Activated naive CD8-positive, alpha-beta T cell treated with anti-CD3 and anti-CD28 coated beads, Interleukin-2, amount 50 U/mL, for 24 hours (primary cell): Measurements from ENCODE around the gene UBAC2.

Experiments used
- ATAC-seq: fragments of 150-1000 bp; cut with Tn5 transposase; one replicate; pipeline ENCODE4 v1.10.0; 2021
- DNase-seq: peaks from one replicate; pipeline ENCODE4 v3.0.0; 2021
- H3K27ac Mint-ChIP-seq: one replicate; pipeline ENCODE4 v1.8.0; 2021; ENCODE audit warnings: mild to moderate bottlenecking, mixed read lengths
- H3K27me3 Mint-ChIP-seq: one replicate; pipeline ENCODE4 v1.8.0; 2021; ENCODE audit warnings: mixed read lengths
- H3K36me3 Mint-ChIP-seq: one replicate; pipeline ENCODE4 v1.8.0; 2021; ENCODE audit warnings: low read depth, mixed read lengths
- H3K4me1 Mint-ChIP-seq: one replicate; pipeline ENCODE4 v1.8.0; 2021; ENCODE audit warnings: mixed read lengths
- H3K4me3 Mint-ChIP-seq: one replicate; pipeline ENCODE4 v1.8.0; 2021; ENCODE audit warnings: mild to moderate bottlenecking, moderate library complexity, mixed read lengths
- H3K9me3 Mint-ChIP-seq: one replicate; pipeline ENCODE4 v1.8.0; 2021; ENCODE audit warnings: mixed read lengths

The UBAC2 gene

DNA sequence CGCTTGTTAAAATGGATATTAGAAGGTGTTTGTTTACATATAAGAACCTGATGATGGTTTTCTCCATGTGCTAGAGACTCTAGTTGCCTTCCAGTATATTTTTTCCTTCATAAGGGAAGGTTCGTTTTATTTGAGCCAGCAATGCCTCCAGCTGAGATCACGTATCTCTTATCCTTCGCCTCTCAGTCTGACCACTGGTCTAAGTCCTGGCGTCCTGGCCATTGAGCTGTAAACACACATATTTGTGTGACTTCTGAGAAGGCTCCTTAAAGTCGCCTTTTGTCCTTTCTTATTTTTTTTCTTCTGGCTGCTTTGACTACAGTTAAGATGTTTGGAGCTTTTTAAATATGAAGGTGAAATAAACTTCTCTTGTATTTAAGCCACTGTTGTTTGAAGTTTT is 130.3 kb downstream of the UBAC2 start:
- no peak for ATAC-seq
- H3K27me3 Mint-ChIP-seq = no peaks in the 10 kb centered on the region
- peaks cover 71% of the 10 kb centered on the region for H3K4me1 Mint-ChIP-seq
- H3K4me3 Mint-ChIP-seq = no peak overlapping the region
- H3K36me3 Mint-ChIP-seq = peaks cover 60% of the 10 kb centered on the region
- peak overlapping the region; percentile 78 for H3K27ac Mint-ChIP-seq
- no peaks in the 10 kb centered on the region for H3K9me3 Mint-ChIP-seq
- DNase-seq = no peak

DNA sequence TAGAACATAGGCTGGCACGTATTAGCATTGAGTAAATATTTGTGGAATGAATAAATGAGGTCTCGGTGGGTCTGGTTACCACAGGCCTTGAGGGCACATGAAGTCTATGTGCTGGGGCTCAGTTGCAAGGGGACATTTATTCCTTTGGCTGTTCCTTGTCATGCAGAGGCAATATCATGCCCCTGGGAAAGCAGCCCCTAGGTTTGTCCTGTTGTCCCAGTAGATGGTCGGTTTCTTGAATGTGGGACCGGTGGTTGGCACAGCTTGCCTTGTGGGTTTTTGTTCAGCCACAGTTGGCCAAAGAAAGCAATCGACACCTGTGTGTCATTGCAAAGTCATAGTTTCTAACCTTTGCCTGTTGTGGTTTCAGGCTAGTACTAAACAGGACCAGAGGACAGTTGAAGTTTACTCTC is 131.2 kb downstream of the UBAC2 start:
- Mint-ChIP-seq H3K27me3 (no peaks in the 10 kb centered on the region), H3K27ac (peak overlapping the region; percentile 78), H3K4me3 (peak overlapping the region; percentile 22), H3K9me3 (no peaks in the 10 kb centered on the region), H3K36me3 (peaks cover 66% of the 10 kb centered on the region), H3K4me1 (peaks cover 69% of the 10 kb centered on the region)
- DNase-seq = peak; percentile 50
- ATAC-seq = peak; percentile 96

DNA sequence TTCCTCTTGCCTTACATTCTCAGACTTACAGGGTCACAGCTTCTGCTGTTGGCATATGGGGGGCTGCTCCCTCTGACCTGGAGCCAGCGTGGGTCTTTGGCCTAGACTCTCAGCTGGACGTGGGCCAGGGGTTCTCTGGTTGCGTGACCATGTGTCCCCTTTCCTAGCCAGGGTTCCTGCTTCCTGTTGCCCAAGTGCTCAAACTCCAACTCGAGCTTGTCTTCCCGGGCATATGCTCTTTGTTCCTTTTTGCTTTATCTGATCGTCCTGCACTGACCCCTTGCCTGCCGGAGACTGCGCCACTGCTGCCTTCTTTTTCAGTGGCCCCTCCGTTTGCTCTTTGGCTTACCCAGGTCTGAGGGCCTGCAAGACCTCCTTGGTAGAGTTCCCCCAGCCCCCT is 131.8 kb downstream of the UBAC2 start:
- ATAC-seq = no peak
- Mint-ChIP-seq H3K27me3 (no peaks in the 10 kb centered on the region), H3K27ac (peak overlapping the region; percentile 78), H3K4me1 (peaks cover 66% of the 10 kb centered on the region), H3K36me3 (peaks cover 62% of the 10 kb centered on the region), H3K4me3 (peak overlapping the region; percentile 22), H3K9me3 (no peaks in the 10 kb centered on the region)
- no peak for DNase-seq

DNA sequence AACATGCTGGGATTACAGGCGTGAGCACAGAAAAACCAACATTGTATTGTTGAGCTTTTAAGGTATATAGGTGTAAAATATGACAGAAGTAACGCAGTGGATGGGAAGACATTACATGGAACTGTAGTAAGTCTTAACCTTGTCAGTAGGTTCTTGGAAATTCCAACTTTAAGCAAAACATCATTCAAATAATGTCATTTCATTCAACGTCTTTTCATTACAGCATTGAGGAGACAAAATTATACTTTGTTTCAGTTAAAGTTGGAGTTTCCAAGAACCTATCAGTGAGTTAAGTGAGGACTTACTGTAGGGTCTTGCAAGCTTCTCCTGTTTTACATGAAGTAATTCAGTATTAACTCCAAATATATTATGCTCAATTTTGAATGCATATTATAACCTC is 133.6 kb downstream of the UBAC2 start:
- peaks cover 61% of the 10 kb centered on the region for H3K36me3 Mint-ChIP-seq
- no peak overlapping the region for H3K27ac Mint-ChIP-seq
- DNase-seq = no peak
- no peaks in the 10 kb centered on the region for H3K27me3 Mint-ChIP-seq
- H3K9me3 Mint-ChIP-seq = no peaks in the 10 kb centered on the region
- H3K4me3 Mint-ChIP-seq = no peak overlapping the region
- no peak for ATAC-seq
- peaks cover 74% of the 10 kb centered on the region for H3K4me1 Mint-ChIP-seq

DNA sequence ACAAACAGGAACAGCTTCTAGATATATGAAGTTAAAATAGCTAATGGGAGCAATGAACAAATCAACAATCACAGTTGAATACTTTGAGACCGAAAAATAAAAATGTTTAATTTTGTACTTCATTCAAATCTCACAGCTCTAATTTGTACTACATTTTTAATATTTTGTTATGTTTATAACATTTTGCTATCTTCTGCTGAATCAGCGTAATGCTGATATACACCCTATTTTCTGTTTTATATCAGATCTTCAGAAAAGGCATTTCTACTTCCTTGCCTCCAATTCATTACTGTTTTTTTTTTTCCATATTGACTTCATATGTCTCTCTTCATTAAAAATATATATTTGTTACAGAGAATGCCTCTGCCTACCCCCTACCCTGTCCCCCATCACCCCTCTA is 134.4 kb downstream of the UBAC2 start:
- Mint-ChIP-seq H3K36me3 (peaks cover 57% of the 10 kb centered on the region), H3K27ac (peak overlapping the region; percentile 29), H3K9me3 (no peaks in the 10 kb centered on the region), H3K4me3 (no peak overlapping the region), H3K4me1 (peaks cover 74% of the 10 kb centered on the region), H3K27me3 (no peaks in the 10 kb centered on the region)
- DNase-seq (no peak), ATAC-seq (no peak)

DNA sequence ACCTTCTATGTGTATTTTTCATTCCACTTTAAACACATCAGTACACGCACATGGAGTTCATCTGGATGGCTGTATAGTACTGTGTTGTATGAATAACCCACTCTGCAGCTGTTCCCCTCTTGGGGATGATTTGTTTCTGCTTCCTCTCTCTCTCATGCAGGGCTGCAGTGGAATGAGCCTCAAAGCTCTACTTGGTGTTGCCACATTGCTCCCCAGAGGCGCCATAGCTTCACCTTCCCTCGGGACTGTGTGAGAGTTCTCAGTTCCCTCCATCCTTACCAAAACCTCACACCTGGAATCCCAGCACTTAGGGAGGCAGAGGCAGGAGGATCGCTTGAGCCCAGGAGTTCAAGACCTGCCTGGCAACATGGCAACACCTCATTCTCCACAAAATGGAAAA is 134.9 kb downstream of the UBAC2 start:
- H3K36me3 Mint-ChIP-seq = peaks cover 59% of the 10 kb centered on the region
- ATAC-seq (no peak), DNase-seq (no peak)
- H3K27ac Mint-ChIP-seq = peak overlapping the region; percentile 29
- no peaks in the 10 kb centered on the region for H3K9me3 Mint-ChIP-seq
- H3K4me1 Mint-ChIP-seq = peaks cover 76% of the 10 kb centered on the region
- no peaks in the 10 kb centered on the region for H3K27me3 Mint-ChIP-seq
- H3K4me3 Mint-ChIP-seq = no peak overlapping the region

DNA sequence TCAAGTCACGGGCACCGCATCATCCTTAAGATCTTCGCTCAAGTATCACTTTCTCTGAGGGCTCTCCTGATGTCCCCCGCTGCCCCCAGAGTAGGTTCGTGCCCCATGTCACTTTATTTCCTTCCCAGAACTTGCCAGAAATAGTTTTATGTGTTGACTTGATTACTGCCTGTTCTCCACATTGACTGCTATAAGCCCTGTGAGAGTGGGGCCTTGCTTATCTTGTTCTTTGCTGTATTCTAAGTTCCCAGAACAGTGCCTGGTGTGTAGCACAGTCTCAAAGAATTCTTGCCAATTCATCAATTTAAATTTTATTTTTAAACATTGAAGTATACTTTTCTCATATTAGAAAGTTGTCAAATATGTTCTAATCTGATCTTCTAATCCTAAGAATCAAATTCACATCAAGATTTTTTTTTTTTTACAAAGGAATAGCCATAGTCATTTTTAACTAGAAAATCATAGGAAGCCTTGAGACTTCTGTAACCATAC is 138.6 kb downstream of the UBAC2 start:
- peaks cover 67% of the 10 kb centered on the region for H3K4me1 Mint-ChIP-seq
- peaks cover 58% of the 10 kb centered on the region for H3K36me3 Mint-ChIP-seq
- no peaks in the 10 kb centered on the region for H3K9me3 Mint-ChIP-seq
- H3K27ac Mint-ChIP-seq = peak overlapping the region; percentile 7
- DNase-seq = no peak
- no peak for ATAC-seq
- H3K27me3 Mint-ChIP-seq = no peaks in the 10 kb centered on the region
- H3K4me3 Mint-ChIP-seq = no peak overlapping the region

DNA sequence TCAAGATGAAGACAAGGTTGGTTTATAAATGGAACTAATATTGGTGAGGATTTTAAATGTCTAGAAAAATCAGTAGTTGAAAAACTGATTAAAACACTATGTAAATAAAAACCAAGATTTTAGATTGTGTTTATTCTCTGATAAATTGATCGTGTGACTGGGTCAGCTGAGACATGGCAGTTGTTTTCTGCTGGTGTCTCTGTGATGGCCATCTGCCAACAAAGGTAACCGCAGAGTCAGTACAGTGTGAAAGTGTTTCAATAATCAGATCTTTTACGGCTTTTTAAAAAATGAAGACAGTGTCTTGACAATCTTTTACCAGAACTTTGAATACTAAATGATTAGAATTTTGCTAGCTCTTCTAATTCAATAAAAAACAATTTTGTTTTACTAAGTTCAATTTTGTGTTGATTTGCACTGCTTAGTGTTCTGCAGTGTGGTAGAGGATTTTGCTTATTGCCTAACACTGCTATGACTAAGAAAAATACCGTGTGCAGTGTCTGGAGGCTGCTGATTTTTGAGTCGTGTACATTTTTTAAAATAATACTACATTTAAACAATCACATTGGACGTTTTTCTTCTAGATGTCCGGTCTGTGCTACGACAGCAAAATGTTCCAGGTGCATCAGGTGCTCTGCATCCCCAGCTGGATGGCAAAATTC is 139.2 kb downstream of the UBAC2 start:
- Mint-ChIP-seq H3K27me3 (no peaks in the 10 kb centered on the region), H3K9me3 (no peaks in the 10 kb centered on the region), H3K4me1 (peaks cover 65% of the 10 kb centered on the region), H3K27ac (peak overlapping the region; percentile 15), H3K4me3 (no peak overlapping the region), H3K36me3 (peaks cover 60% of the 10 kb centered on the region)
- DNase-seq (no peak), ATAC-seq (peak; percentile 56)

DNA sequence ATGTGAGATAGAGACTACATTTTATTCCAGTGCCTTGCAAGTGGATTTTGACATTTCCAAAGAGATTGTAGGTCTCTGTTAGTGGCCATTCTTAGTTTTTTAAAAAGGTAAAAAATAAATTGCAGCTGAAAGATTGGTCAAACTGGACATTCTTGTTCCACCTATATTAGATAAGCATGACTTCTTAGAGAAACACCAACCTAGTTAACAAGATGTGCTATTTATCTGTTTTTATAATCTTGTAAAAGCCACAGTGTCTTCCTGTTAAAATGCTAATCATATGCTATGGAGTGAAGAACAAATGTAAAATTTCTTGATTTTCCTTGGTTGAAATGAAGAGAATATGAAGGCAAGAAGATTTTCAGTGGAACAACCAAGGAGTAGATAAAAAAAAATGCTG is 140.0 kb downstream of the UBAC2 start:
- Mint-ChIP-seq H3K27me3 (no peaks in the 10 kb centered on the region), H3K27ac (no peak overlapping the region), H3K36me3 (peaks cover 60% of the 10 kb centered on the region), H3K4me3 (no peak overlapping the region), H3K9me3 (no peaks in the 10 kb centered on the region), H3K4me1 (peaks cover 61% of the 10 kb centered on the region)
- DNase-seq (no peak), ATAC-seq (no peak)

DNA sequence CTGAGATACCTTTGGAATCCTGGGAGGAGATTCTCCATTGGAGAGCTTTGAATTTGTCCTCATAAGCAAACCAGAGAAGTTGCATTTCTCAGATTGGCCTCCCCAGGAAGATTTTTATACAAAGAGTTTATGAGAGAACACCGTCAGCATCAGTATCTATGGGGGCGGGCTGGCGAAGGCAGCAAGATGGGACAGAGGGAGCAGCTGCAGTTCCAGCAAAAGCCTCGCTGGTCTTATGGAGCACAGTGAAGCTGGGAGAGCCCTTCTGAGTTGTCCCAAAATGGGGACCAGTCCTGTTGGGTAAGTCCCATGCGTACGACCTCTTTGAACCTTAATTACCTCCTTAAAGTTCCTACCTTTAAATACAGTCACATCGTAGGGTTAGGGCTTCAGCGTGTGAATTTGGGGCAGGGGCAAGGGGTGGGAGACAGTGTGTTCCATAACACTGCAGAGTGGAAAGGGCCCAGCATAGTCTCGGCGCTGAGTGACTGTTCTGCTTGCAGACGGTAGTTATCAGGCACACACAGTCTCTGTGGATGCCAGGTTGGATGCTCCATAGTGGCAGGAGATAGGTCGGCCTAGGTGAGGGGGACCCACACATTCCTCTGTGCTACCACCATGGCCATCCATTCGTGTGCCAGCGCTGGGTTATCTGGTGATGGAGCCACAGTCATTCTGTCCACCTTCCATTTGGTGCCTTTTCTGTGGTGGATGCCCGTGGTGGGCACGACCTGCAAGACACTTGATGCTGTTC is 141.5 kb downstream of the UBAC2 start:
- no peak for DNase-seq
- no peaks in the 10 kb centered on the region for H3K27me3 Mint-ChIP-seq
- H3K4me3 Mint-ChIP-seq = no peak overlapping the region
- H3K9me3 Mint-ChIP-seq = no peaks in the 10 kb centered on the region
- ATAC-seq = no peak
- peaks cover 65% of the 10 kb centered on the region for H3K4me1 Mint-ChIP-seq
- H3K36me3 Mint-ChIP-seq = peaks cover 61% of the 10 kb centered on the region
- no peak overlapping the region for H3K27ac Mint-ChIP-seq

DNA sequence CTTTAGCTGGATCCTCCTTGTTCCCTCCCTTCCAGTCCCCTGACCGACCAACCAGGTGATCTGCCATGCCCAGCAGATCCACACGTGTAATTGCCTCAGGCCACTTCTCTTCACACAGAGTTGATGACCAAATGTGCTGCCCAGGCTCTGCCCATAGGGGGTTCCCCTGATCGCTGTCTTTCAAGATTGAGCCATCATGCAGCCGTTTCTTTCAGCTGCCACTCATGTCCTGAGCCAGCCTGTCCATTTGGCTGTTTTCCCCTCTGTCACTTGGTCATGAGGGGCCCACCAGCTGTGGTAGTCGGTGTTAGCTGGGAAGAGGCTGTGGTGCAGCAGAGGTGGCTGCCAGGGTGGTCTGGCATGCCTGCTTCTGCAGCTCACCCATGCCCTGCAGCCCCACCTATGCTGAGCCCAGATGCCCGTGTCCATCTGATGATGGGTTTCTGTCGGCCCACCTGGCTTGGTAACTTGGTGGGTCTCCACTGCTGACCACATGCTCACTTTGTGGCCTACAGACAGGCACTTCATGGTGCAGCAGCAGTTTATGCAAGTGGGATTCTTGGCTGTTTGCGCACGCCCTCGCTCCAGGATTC is 142.2 kb downstream of the UBAC2 start:
- Mint-ChIP-seq H3K4me1 (peaks cover 66% of the 10 kb centered on the region), H3K9me3 (no peaks in the 10 kb centered on the region), H3K36me3 (peaks cover 64% of the 10 kb centered on the region), H3K27ac (no peak overlapping the region), H3K4me3 (no peak overlapping the region), H3K27me3 (no peaks in the 10 kb centered on the region)
- ATAC-seq (no peak), DNase-seq (no peak)

DNA sequence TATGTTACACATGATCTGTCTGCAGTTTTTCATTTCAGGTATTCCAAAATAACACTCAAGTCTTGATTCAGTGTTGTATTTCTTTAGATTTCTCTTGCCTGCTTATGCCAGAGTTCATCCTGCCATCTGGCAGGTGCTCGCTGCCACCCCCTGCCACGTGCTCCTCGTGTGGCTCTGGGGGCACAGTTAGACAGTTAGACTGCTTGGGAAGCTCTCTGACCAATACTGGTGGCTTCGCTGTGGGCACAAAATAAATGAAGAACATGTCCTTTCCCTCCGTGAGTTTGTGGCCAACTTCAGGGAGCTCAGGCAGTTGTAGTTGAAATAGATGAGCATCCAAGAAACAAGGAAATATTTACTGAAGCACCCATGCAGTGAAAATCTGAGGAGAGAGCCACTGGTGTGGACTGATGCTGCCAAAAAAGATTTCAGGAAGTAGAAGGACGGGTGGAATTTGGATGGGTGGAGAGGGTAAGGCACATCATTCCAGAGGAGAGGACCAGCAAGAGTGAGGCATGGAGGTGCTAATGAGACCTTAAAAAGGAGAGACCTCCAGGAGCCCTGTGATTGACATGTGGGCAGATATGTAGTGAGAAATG is 144.1 kb downstream of the UBAC2 start:
- Mint-ChIP-seq H3K4me1 (peaks cover 57% of the 10 kb centered on the region), H3K27ac (no peak overlapping the region), H3K4me3 (no peak overlapping the region), H3K9me3 (no peaks in the 10 kb centered on the region), H3K36me3 (peaks cover 72% of the 10 kb centered on the region), H3K27me3 (no peaks in the 10 kb centered on the region)
- ATAC-seq (no peak), DNase-seq (no peak)

DNA sequence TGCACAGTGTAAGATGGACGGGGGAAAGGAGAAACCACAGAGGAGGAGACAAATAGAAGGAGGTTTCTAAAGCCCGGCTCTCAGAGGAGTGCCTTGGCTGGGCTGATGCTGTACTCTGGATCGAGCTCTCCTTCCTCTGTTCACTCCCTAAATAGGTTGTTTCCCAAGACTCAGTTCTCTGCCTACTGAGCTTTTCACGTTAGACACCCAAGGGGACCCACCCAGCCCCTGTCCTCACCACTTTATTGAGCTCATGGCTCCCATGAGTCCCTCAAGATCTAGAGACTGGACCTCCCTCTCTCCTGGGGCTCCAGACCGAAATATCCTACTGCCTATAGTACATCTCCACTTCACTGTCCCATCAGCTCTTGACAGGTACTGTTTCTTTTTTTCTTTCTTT is 144.7 kb downstream of the UBAC2 start:
- H3K27me3 Mint-ChIP-seq = no peaks in the 10 kb centered on the region
- H3K9me3 Mint-ChIP-seq = no peaks in the 10 kb centered on the region
- no peak for ATAC-seq
- no peak overlapping the region for H3K4me3 Mint-ChIP-seq
- H3K36me3 Mint-ChIP-seq = peaks cover 71% of the 10 kb centered on the region
- H3K27ac Mint-ChIP-seq = no peak overlapping the region
- peaks cover 53% of the 10 kb centered on the region for H3K4me1 Mint-ChIP-seq
- no peak for DNase-seq

DNA sequence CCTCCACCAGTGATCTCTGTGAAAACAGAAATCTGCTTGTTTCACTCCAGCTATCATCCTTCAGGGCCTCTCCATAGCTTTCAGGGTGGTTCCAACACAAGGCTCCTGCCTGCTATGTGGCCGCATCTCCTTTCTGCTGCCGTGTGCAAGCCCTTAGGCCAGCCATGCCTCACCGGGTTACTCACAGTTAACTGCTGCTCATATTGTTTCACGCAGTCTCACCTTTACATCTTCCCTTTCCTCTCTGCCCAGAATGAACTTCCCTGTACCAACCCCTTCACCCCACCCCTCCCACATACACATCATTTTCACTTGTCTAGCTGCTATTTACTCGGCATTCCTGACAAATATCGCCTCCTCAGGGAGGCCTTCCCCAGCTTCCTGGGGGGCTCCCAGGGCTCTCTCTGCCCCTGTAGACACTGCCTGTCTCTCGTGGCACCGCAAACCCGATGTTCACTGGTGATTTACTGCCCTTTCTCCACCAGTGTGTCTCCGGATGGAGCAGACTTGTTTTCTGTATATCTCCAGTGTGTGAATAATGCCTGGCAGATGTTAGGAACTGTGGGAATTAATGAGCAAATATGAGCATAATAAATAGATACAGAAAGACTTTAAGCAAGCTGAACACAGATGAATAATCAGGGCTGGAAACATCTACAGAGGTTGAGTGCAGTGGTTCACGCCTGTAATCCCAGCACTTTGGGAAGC is 145.8 kb downstream of the UBAC2 start:
- Mint-ChIP-seq H3K27ac (peak overlapping the region; percentile 13), H3K36me3 (peaks cover 66% of the 10 kb centered on the region), H3K4me3 (no peak overlapping the region), H3K4me1 (peaks cover 52% of the 10 kb centered on the region), H3K9me3 (no peaks in the 10 kb centered on the region), H3K27me3 (no peaks in the 10 kb centered on the region)
- ATAC-seq (no peak), DNase-seq (no peak)
